Stomach smooth muscle (tissue), 2 donors: ENCODE results near the gene FIGNL2.

ENCODE experiments used
- H3K27ac ChIP-seq: one replicate; pipeline ENCODE4 v1.7.0; 2013; ENCODE audit warnings: mild to moderate bottlenecking, low read length, inconsistent platforms
- H3K27me3 ChIP-seq, 2 donors: one replicate each; pipeline ENCODE4 v1.7.0; 2013; ENCODE audit warnings: low read length in 2 of 2; ENCODE audit not compliant: insufficient read depth in 2 of 2, control insufficient read depth in 1 of 2
- H3K36me3 ChIP-seq, 2 donors: one replicate each; pipeline ENCODE4 v1.7.0; 2013; ENCODE audit warnings: low read length in 2 of 2; ENCODE audit not compliant: control insufficient read depth in 2 of 2, insufficient read depth in 2 of 2
- H3K4me1 ChIP-seq: one replicate; pipeline ENCODE4 v1.7.0; 2013; ENCODE audit warnings: low read length; ENCODE audit not compliant: control insufficient read depth, insufficient read depth
- H3K4me3 ChIP-seq, 2 donors: one replicate each; pipeline ENCODE4 v1.7.0; 2013; ENCODE audit warnings: low read length in 2 of 2
- H3K9ac ChIP-seq, 2 donors: one replicate each; pipeline ENCODE4 v1.7.0; 2013; ENCODE audit warnings: low read length in 2 of 2, mild to moderate bottlenecking in 1 of 2
- H3K9me3 ChIP-seq, 2 donors: one replicate each; pipeline ENCODE4 v1.7.0; 2013; ENCODE audit warnings: low read length in 2 of 2; ENCODE audit not compliant: control insufficient read depth in 2 of 2
- donor health status: healthy.
- donor health status: Pancreatic carcinoma.

FIGNL2 gene

GRCh38 chr12:51848326-51848727 lies at the start of gene FIGNL2:
TSS of gene FIGNL2 (minus strand) at chr12:51848718. CDS start at chr12:51822413, 26,305 bp downstream.
- H3K27ac ChIP-seq: no peak within 1 kb of the TSS
- peaks cover 21% of the 10 kb centered on the region for H3K4me1 ChIP-seq
- no peaks in the 10 kb centered on the region for H3K9me3 ChIP-seq

GRCh38 chr12:51897181-51897580 lies 48.7 kb upstream of the FIGNL2 start:
- no peak overlapping the region for H3K9ac ChIP-seq
- H3K4me1 ChIP-seq: peaks cover 13% of the 10 kb centered on the region
- H3K4me3 ChIP-seq: no peak overlapping the region
- no peaks in the 10 kb centered on the region for H3K36me3 ChIP-seq
- H3K27me3 ChIP-seq: peaks cover 0 to 6% of the 10 kb centered on the region in 2 donors
- no peak overlapping the region for H3K27ac ChIP-seq
- H3K9me3 ChIP-seq: no peaks in the 10 kb centered on the region

More at GRCh38 chr12:51848326-51848727, at the start of gene FIGNL2:
- Histone ChIP-seq H3K9ac (no peak within 1 kb of the TSS), H3K27me3 (peaks cover 41 to 54% of the 10 kb centered on the region in 2 donors), H3K4me3 (peak within 1 kb of the TSS; percentile 46 to 62), H3K36me3 (no peaks in the 10 kb centered on the region)

- peaks cover 0 to 6% of the 10 kb centered on the region in 2 donors for H3K27me3 ChIP-seq
- H3K4me1 ChIP-seq: peaks cover 13% of the 10 kb centered on the region
- H3K4me3 ChIP-seq: no peak overlapping the region
- H3K27ac ChIP-seq: no peak overlapping the region
- H3K9me3 ChIP-seq: no peaks in the 10 kb centered on the region
- H3K36me3 ChIP-seq: no peaks in the 10 kb centered on the region
- no peak overlapping the region for H3K9ac ChIP-seq
Measured at GRCh38 chr12:51896236-51896635, 47.7 kb upstream of the FIGNL2 start.

GRCh38 chr12:51895378-51896135 lies 47.0 kb upstream of the FIGNL2 start:
- Histone ChIP-seq H3K27me3 (peaks cover 3 to 6% of the 10 kb centered on the region in 2 donors), H3K9me3 (no peaks in the 10 kb centered on the region), H3K36me3 (no peaks in the 10 kb centered on the region), H3K4me3 (no peak overlapping the region), H3K9ac (no peak overlapping the region), H3K27ac (no peak overlapping the region), H3K4me1 (peaks cover 11% of the 10 kb centered on the region)

- H3K27ac ChIP-seq: no peak overlapping the region
- no peak overlapping the region for H3K9ac ChIP-seq
- no peak overlapping the region for H3K4me3 ChIP-seq
- no peaks in the 10 kb centered on the region for H3K9me3 ChIP-seq
- H3K27me3 ChIP-seq: peaks cover 7 to 10% of the 10 kb centered on the region in 2 donors
- H3K4me1 ChIP-seq: peaks cover 10% of the 10 kb centered on the region
- no peaks in the 10 kb centered on the region for H3K36me3 ChIP-seq
Measured at GRCh38 chr12:51893786-51894185, 45.3 kb upstream of the FIGNL2 start.

- Histone ChIP-seq H3K9me3 (no peaks in the 10 kb centered on the region), H3K9ac (no peak overlapping the region), H3K27ac (no peak overlapping the region), H3K4me1 (peaks cover 10% of the 10 kb centered on the region), H3K4me3 (no peak overlapping the region), H3K36me3 (no peaks in the 10 kb centered on the region), H3K27me3 (peaks cover 9 to 11% of the 10 kb centered on the region in 2 donors)
Measured at GRCh38 chr12:51891843-51892242, 43.3 kb upstream of the FIGNL2 start.

GRCh38 chr12:51890511-51891171 lies 42.1 kb upstream of the FIGNL2 start:
- Histone ChIP-seq H3K27me3 (peaks cover 5 to 11% of the 10 kb centered on the region in 2 donors), H3K36me3 (no peaks in the 10 kb centered on the region), H3K9me3 (no peaks in the 10 kb centered on the region), H3K4me1 (peaks cover 7% of the 10 kb centered on the region), H3K27ac (no peak overlapping the region), H3K4me3 (no peak overlapping the region), H3K9ac (no peak overlapping the region)

- no peaks in the 10 kb centered on the region for H3K9me3 ChIP-seq
- no peak overlapping the region for H3K4me3 ChIP-seq
- H3K9ac ChIP-seq: no peak overlapping the region
- H3K4me1 ChIP-seq: peaks cover 2% of the 10 kb centered on the region
- no peak overlapping the region for H3K27ac ChIP-seq
- H3K27me3 ChIP-seq: peaks cover 5 to 11% of the 10 kb centered on the region in 2 donors
- H3K36me3 ChIP-seq: no peaks in the 10 kb centered on the region
Measured at GRCh38 chr12:51890133-51890464, 41.6 kb upstream of the FIGNL2 start.

GRCh38 chr12:51889216-51890132 lies 41.0 kb upstream of the FIGNL2 start:
- no peak overlapping the region for H3K9ac ChIP-seq
- no peaks in the 10 kb centered on the region for H3K36me3 ChIP-seq
- H3K4me1 ChIP-seq: peaks cover 2% of the 10 kb centered on the region
- H3K27me3 ChIP-seq: peaks cover 5 to 11% of the 10 kb centered on the region in 2 donors
- no peaks in the 10 kb centered on the region for H3K9me3 ChIP-seq
- H3K27ac ChIP-seq: no peak overlapping the region
- H3K4me3 ChIP-seq: no peak overlapping the region

- Histone ChIP-seq H3K4me3 (no peak overlapping the region), H3K27ac (no peak overlapping the region), H3K4me1 (peaks cover 2% of the 10 kb centered on the region), H3K27me3 (peaks cover 5 to 11% of the 10 kb centered on the region in 2 donors), H3K9ac (no peak overlapping the region), H3K36me3 (no peaks in the 10 kb centered on the region), H3K9me3 (no peaks in the 10 kb centered on the region)
Measured at GRCh38 chr12:51888316-51889215, 40.0 kb upstream of the FIGNL2 start.
